Measurements from ENCODE around the gene PFKP. TPM values are rescaled to one million over a fixed set of nuclear protein-coding genes. Genes with fewer than 3 reads are reported as not detected.

The PFKP gene
- total RNA-seq, 2 donors from 2014 or later = 58.0 to 82.3 TPM

- Histone ChIP-seq H3K36me3 (ENCODE audit: control insufficient read depth, insufficient read depth, low read length) (no peaks in the 10 kb centered on the region), H3K9me3 (ENCODE audit: control insufficient read depth, low read length) (no peaks in the 10 kb centered on the region), H3K27ac (ENCODE audit: low read depth, low read length) (no peak overlapping the region), H3K4me1 (ENCODE audit: control insufficient read depth, insufficient read depth, low read length) (no peaks in the 10 kb centered on the region), H3K9ac (ENCODE audit: extremely low read depth, low read length, poor library complexity, severe bottlenecking) (no peak overlapping the region), H3K4me3 (ENCODE audit: low read length) (no peak overlapping the region), H3K27me3 (ENCODE audit: control insufficient read depth, insufficient read depth, low read length, poor library complexity, severe bottlenecking) (no peaks in the 10 kb centered on the region)
- Mint-ChIP-seq H3K27me3 (ENCODE audit: insufficient read depth) (peaks cover 5% of the 10 kb centered on the region), H3K36me3 (ENCODE audit: low read depth) (no peaks in the 10 kb centered on the region), H3K27ac (no peak overlapping the region), H3K9me3 (peaks cover 1% of the 10 kb centered on the region), H3K4me3 (no peak overlapping the region), H3K4me1 (no peaks in the 10 kb centered on the region)
- whole genome bisulfite sequencing, 2 experiments (ENCODE audit: insufficient coverage in 1 of 2, insufficient read length in 1 of 2) = 90 to 97% methylated on average over 15 to 19 of the region's 19 CpGs
- DNase-seq = no peak
- TF ChIP-seq, protein P1, sequence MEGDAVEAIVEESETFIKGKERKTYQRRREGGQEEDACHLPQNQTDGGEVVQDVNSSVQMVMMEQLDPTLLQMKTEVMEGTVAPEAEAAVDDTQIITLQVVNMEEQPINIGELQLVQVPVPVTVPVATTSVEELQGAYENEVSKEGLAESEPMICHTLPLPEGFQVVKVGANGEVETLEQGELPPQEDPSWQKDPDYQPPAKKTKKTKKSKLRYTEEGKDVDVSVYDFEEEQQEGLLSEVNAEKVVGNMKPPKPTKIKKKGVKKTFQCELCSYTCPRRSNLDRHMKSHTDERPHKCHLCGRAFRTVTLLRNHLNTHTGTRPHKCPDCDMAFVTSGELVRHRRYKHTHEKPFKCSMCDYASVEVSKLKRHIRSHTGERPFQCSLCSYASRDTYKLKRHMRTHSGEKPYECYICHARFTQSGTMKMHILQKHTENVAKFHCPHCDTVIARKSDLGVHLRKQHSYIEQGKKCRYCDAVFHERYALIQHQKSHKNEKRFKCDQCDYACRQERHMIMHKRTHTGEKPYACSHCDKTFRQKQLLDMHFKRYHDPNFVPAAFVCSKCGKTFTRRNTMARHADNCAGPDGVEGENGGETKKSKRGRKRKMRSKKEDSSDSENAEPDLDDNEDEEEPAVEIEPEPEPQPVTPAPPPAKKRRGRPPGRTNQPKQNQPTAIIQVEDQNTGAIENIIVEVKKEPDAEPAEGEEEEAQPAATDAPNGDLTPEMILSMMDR (conservative IDR thresholded peaks at IDR 0.05) = no peak
Observed at GRCh38 chr10:3020881-3021280, 46.5 kb upstream of the PFKP start.

DNA sequence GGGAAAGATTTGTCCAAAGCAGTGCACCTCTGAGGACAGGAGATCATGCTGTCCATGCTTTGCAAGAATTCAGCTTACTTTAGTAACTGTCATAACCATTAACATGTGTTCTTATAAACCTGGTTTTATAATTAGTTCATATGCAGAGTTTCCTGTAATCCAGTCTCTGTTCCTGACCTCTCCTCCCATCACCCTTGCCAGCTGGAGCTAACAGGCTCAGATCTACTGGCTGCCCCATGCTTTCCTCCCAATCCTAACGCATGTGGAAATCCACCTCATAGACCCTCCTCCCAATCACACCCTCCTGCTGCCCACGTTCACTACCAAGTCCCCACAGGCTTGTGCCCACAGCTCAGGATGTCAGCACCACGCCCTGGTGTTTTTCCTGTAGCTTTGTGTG lies 45.3 kb upstream of the PFKP start:
- Histone ChIP-seq H3K27ac (ENCODE audit: low read depth, low read length) (no peak overlapping the region), H3K36me3 (ENCODE audit: control insufficient read depth, insufficient read depth, low read length) (no peaks in the 10 kb centered on the region), H3K9me3 (ENCODE audit: control insufficient read depth, low read length) (no peaks in the 10 kb centered on the region), H3K4me1 (ENCODE audit: control insufficient read depth, insufficient read depth, low read length) (no peaks in the 10 kb centered on the region), H3K4me3 (ENCODE audit: low read length) (no peak overlapping the region), H3K9ac (ENCODE audit: extremely low read depth, low read length, poor library complexity, severe bottlenecking) (no peak overlapping the region), H3K27me3 (ENCODE audit: control insufficient read depth, insufficient read depth, low read length, poor library complexity, severe bottlenecking) (no peaks in the 10 kb centered on the region)
- Mint-ChIP-seq H3K27ac (no peak overlapping the region), H3K9me3 (peaks cover 1% of the 10 kb centered on the region), H3K4me1 (no peaks in the 10 kb centered on the region), H3K36me3 (ENCODE audit: low read depth) (no peaks in the 10 kb centered on the region), H3K27me3 (ENCODE audit: insufficient read depth) (peaks cover 5% of the 10 kb centered on the region), H3K4me3 (no peak overlapping the region)
- DNase-seq = no peak
- TF ChIP-seq, protein P1 (conservative IDR thresholded peaks at IDR 0.05) = no peak
- 81 to 90% methylated on average over 3 of the region's 3 CpGs for WGBS, 2 experiments (ENCODE audit: insufficient coverage in 1 of 2, insufficient read length in 1 of 2)

DNA sequence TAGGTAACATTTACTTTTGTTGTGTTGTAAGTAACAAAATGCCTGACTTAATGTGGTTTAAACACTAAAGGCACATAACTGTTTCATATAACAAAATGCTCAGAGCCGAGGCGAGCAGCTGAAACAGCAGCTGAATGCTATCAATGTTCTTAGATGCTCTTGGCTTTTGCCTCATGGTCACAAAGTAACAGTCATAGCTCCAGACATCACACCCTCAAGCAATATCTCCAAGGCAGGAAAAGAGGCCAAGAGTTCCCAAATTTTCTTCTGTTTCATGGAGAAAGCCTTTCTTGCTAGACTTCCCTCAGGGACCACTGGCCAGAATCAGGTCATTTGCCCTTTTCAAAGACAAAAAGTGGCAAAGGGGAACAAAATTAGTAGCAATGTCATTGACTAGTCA lies 43.5 kb upstream of the PFKP start:
- H3K27ac ChIP-seq (ENCODE audit: low read depth, low read length) = no peak overlapping the region
- H3K9me3 ChIP-seq (ENCODE audit: control insufficient read depth, low read length) = no peaks in the 10 kb centered on the region
- H3K4me1 ChIP-seq (ENCODE audit: control insufficient read depth, insufficient read depth, low read length) = no peaks in the 10 kb centered on the region
- peaks cover 1% of the 10 kb centered on the region for H3K9me3 Mint-ChIP-seq
- no peak for DNase-seq
- no peak overlapping the region for H3K4me3 ChIP-seq (ENCODE audit: low read length)
- H3K9ac ChIP-seq (ENCODE audit: extremely low read depth, low read length, poor library complexity, severe bottlenecking) = no peak overlapping the region
- no peaks in the 10 kb centered on the region for H3K36me3 Mint-ChIP-seq (ENCODE audit: low read depth)
- no peaks in the 10 kb centered on the region for H3K27me3 ChIP-seq (ENCODE audit: control insufficient read depth, insufficient read depth, low read length, poor library complexity, severe bottlenecking)
- H3K27me3 Mint-ChIP-seq (ENCODE audit: insufficient read depth) = peaks cover 5% of the 10 kb centered on the region
- WGBS, 2 experiments (ENCODE audit: insufficient coverage in 1 of 2, insufficient read length in 1 of 2) = 80 to 91% methylated on average over 2 of the region's 2 CpGs
- H3K4me1 Mint-ChIP-seq = no peaks in the 10 kb centered on the region
- no peaks in the 10 kb centered on the region for H3K36me3 ChIP-seq (ENCODE audit: control insufficient read depth, insufficient read depth, low read length)
- H3K27ac Mint-ChIP-seq = no peak overlapping the region
- H3K4me3 Mint-ChIP-seq = no peak overlapping the region
- TF ChIP-seq, protein P1 (conservative IDR thresholded peaks at IDR 0.05) = no peak
